GM12874 (cell line): ENCODE data around the gene FANCF.

ENCODE experiments used
- CTCF ChIP-seq: IDR thresholded peaks from 2 replicates; pipeline ENCODE4 v1.5.1; 2011; ENCODE audit warnings: low read depth, mild to moderate bottlenecking, control low read depth, low read length, moderate library complexity; ENCODE audit not compliant: insufficient read depth

Gene FANCF

GRCh38 chr11:22635689-22636088, 10.1 kb upstream of the FANCF start:
- TF ChIP-seq CTCF, result no peak

GRCh38 chr11:22634897-22635629, 9.4 kb upstream of the FANCF start:
- TF ChIP-seq CTCF, result no peak

GRCh38 chr11:22633354-22633902, 7.8 kb upstream of the FANCF start:
- TF ChIP-seq CTCF, result no peak; the same call in 1 of the 2 replicates

- TF ChIP-seq CTCF, result no peak
These were observed 1.8 kb upstream of the FANCF start for GRCh38 chr11:22627421-22627820.

- no peak for TF ChIP-seq CTCF
These were observed 1.1 kb upstream of the FANCF start for GRCh38 chr11:22626573-22627239.

- TF ChIP-seq CTCF, result peak; percentile 71
These were observed 728 bp downstream of the FANCF start for GRCh38 chr11:22624742-22625447.

- no peak for TF ChIP-seq CTCF
These were observed 7.8 kb downstream of the FANCF start for GRCh38 chr11:22617868-22618267.
